Measurements from ENCODE around the gene FAM153A.
"Not testable (repeated sequence)": the region's sequence is repeated elsewhere in the genome, so short reads cannot be mapped to it uniquely, and the experiment has no call there.

- TF ChIP-seq CTCF (IDR thresholded peaks at IDR 0.05; ENCODE audit: control extremely low read depth in 1 of 3, insufficient read depth in 1 of 3, low read depth in 1 of 3, low read length in 3 of 3); POLR2A (IDR thresholded peaks at IDR 0.05; ENCODE audit: control extremely low read depth in 1 of 2, low read depth in 2 of 2, low read length in 2 of 2); TCF12 (IDR thresholded peaks at IDR 0.05; ENCODE audit: low read depth, low read length); EP300 (IDR thresholded peaks at IDR 0.05; ENCODE audit: borderline replicate concordance in 1 of 2, low read depth in 2 of 2, low read length in 2 of 2); CEBPB (IDR thresholded peaks at IDR 0.05; ENCODE audit: low read depth, low read length); EZH2 (IDR thresholded peaks at IDR 0.05; ENCODE audit: low read depth, low read length, severe bottlenecking); SIRT6 (IDR thresholded peaks at IDR 0.05; ENCODE audit: low read length); NANOG (IDR thresholded peaks at IDR 0.05; ENCODE audit: insufficient read depth, low read depth, low read length, poor library complexity, severe bottlenecking); TEAD4 (IDR thresholded peaks at IDR 0.05; ENCODE audit: low read depth, low read length); JUND (IDR thresholded peaks at IDR 0.05; ENCODE audit: low read length); RFX5 (IDR thresholded peaks at IDR 0.05; ENCODE audit: borderline replicate concordance, low read depth, low read length): not testable (repeated sequence)
- TF ChIP-seq, protein P1, sequence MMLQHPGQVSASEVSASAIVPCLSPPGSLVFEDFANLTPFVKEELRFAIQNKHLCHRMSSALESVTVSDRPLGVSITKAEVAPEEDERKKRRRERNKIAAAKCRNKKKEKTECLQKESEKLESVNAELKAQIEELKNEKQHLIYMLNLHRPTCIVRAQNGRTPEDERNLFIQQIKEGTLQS (IDR thresholded peaks at IDR 0.05; ENCODE audit: insufficient read depth, low read depth, low read length), result not testable (repeated sequence)
Measured at GRCh38 chr5:177692969-177693368, 89.7 kb downstream of the FAM153A start.
